Sigmoid colon (tissue), 4 donors: ENCODE measurements around the gene SUSD3.

Experiments used
- CTCF ChIP-seq, 4 experiments: fragments of 450-650 bp in 3 of 4; fragments of 200-600 bp in 1 of 4; IDR thresholded peaks; one replicate each; pipeline ENCODE4 v1.5.1; 2016 to 2019; ENCODE audit warnings: antibody characterized with exemption in 4 of 4, mild to moderate bottlenecking in 3 of 4, moderate library complexity in 2 of 4
- EP300 ChIP-seq, 4 donors: sonication (generic); formaldehyde crosslinking; IDR thresholded peaks; one replicate each; pipeline ENCODE4 v1.6.1; 2017; ENCODE audit warnings: antibody characterized with exemption in 4 of 4
- POLR2A ChIP-seq, 2 donors: fragments of 450-650 bp; IDR thresholded peaks; one replicate each; pipeline ENCODE4 v1.6.1; 2016; ENCODE audit warnings: antibody characterized with exemption in 2 of 2, mild to moderate bottlenecking in 2 of 2, moderate library complexity in 2 of 2
- POLR2AphosphoS5 ChIP-seq, 4 donors: sonication (generic); formaldehyde crosslinking; IDR thresholded peaks; one replicate each; pipeline ENCODE4 v1.6.1; 2017; ENCODE audit warnings: antibody characterized with exemption in 4 of 4

- TF ChIP-seq CTCF (IDR thresholded peaks at IDR 0.05) (no peak), POLR2A (IDR thresholded peaks at IDR 0.05) (no peak), POLR2AphosphoS5 (IDR thresholded peaks at IDR 0.05) (no peak), EP300 (IDR thresholded peaks at IDR 0.05) (no peak)
Observed at GRCh38 chr9:93017621-93018020, 40.9 kb upstream of the SUSD3 start.
